ENCODE measurements around the gene KIAA1549.
A peak's percentile ranks its signal among the peaks of the same experiment; 100 is the strongest.

KIAA1549 gene

GRCh38 chr7:138974675-138975292, 6.4 kb downstream of the KIAA1549 start:
- no peak for DNase-seq

- DNase-seq = no peak
Observed at GRCh38 chr7:138974103-138974502, 7.1 kb downstream of the KIAA1549 start.

- peak in 1 of 2 donors; percentile 10 for DNase-seq
Observed at GRCh38 chr7:138970952-138971351, 10.2 kb downstream of the KIAA1549 start.

- DNase-seq = no peak
Observed at GRCh38 chr7:138970446-138970845, 10.7 kb downstream of the KIAA1549 start.

- no peak for DNase-seq
Observed at GRCh38 chr7:138967159-138967558, 14.0 kb downstream of the KIAA1549 start.

- no peak for DNase-seq
Observed at GRCh38 chr7:138964624-138965436, 16.4 kb downstream of the KIAA1549 start.

GRCh38 chr7:138963675-138964074, 17.5 kb downstream of the KIAA1549 start:
- DNase-seq = no peak

- DNase-seq = no peak
Observed at GRCh38 chr7:138962561-138963270, 18.5 kb downstream of the KIAA1549 start.

GRCh38 chr7:138961159-138961558, 20.0 kb downstream of the KIAA1549 start:
- no peak for DNase-seq

- DNase-seq = no peak
Observed at GRCh38 chr7:138958391-138958956, 22.7 kb downstream of the KIAA1549 start.

GRCh38 chr7:138957753-138958390, 23.3 kb downstream of the KIAA1549 start:
- DNase-seq = no peak

GRCh38 chr7:138957217-138957616, 24.0 kb downstream of the KIAA1549 start:
- no peak for DNase-seq

GRCh38 chr7:138954545-138955475, 26.4 kb downstream of the KIAA1549 start:
- DNase-seq = no peak

- DNase-seq = no peak
Observed at GRCh38 chr7:138952791-138953190, 28.4 kb downstream of the KIAA1549 start.

- no peak for DNase-seq
Observed at GRCh38 chr7:138951953-138952352, 29.2 kb downstream of the KIAA1549 start.

- DNase-seq = no peak
Observed at GRCh38 chr7:138949421-138950088, 31.6 kb downstream of the KIAA1549 start.

GRCh38 chr7:138948403-138948802, 32.8 kb downstream of the KIAA1549 start:
- no peak for DNase-seq

GRCh38 chr7:138945821-138946220, 35.4 kb downstream of the KIAA1549 start:
- DNase-seq = no peak

GRCh38 chr7:138945154-138945553, 36.0 kb downstream of the KIAA1549 start:
- DNase-seq = no peak

- DNase-seq = no peak
Observed at GRCh38 chr7:138944592-138944991, 36.6 kb downstream of the KIAA1549 start.

GRCh38 chr7:138943061-138943460, 38.1 kb downstream of the KIAA1549 start:
- DNase-seq = no peak

All from hippocampal formation (tissue), 2 donors.